ENCODE results near the gene ZNF239.

DNA sequence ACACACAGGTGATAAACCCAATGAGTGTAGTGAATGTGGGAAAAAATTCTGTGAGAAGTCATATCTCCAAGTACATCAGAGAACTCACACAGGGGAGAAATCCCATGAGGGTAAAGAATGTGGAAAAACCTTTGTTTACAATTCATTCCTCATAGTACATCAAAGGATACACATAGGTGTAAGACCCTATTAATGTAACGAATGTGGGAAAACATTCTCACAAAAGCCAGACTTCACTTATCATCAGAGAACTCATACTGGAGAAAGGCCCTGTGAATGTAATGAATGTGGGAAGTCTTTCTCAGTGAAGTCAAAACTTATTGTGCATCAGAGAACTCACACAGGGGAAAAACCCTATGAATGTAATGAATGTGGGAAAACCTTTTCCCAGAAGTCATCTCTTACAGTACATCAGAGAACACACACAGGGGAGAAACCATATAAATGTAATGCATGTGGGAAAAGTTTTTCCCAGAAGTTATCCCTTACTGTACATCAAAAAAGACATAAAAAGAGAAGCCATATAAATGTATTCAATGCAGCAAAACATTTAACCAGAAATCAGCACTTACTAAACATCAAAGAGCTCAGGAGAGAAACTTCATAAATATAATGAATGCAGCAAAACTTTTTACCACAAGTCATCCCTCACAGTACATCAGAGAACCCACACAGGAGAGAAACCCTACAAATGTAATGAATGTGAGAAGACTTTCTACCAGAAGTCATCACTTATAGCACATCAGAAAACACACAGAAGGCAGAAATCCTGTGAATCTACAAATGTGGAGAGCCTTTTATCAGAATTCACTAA, 49.8 kb downstream of the ZNF239 start:
- no peak for TF ChIP-seq POLR2AphosphoS5 (IDR thresholded peaks at IDR 0.05; ENCODE audit: low read depth, low read length)
- no peak for TF ChIP-seq POLR2A (IDR thresholded peaks at IDR 0.05; ENCODE audit: low read depth, low read length)
- TF ChIP-seq TAF1 (IDR thresholded peaks at IDR 0.05; ENCODE audit: borderline replicate concordance, low read depth, low read length): no peak

Data from GM12892 (cell line).